ENCODE data around the gene TRAF3. TPM values are rescaled to one million over a fixed set of nuclear protein-coding genes. Genes with fewer than 3 reads are reported as not detected.
A peak's percentile ranks its signal among the peaks of the same experiment; 100 is the strongest.
"Not testable (repeated sequence)": the region's sequence is repeated elsewhere in the genome, so short reads cannot be mapped to it uniquely, and the experiment has no call there.

TRAF3 gene
- total RNA-seq, 2 donors from 2014 or later = 14.5 to 28.7 TPM

DNA sequence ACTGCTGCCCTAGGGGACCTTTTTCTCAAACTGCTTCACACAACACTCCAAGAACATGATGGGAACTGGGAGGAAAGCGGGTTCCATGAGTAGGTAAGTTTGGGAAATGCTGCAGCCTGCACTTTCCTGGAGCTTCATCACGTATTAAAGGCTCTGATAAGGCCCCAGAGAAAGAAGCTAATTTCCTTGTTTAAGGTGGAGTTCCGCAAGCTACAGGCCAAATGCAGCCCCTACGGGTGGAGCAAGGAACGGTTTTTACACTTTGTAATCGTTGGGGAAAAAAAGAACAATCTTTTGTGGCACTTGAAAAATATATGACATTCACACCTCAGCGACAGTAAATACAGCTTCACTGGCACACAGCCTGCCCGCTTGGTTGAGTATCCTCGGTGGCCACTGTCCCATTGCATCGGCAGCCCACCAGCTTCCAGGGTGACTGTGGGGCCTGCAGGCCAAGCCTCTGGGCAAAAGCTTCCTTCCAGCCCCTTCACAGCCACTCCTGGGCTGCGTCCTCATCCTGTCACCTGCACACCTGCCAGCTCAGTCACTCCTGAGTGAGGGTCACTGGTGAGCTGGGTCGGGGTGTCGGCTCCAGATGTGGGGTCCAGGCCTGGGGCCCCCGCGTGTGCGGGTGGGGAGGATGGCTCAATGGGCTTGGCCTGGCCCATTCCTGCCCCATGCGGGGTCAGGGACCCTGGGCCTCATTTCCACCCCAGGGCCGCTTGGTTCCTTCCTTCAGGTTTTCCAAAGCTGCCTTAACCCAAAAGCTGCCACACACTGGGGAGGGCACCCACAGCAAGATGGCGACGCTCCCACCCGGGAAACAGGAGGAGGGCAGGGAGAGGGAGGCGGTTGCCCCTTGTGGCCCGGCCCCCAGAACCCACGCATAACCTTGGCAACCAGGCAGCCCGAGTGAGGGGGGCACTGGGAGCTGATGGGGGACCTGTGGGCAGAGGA, 147.7 kb downstream of the TRAF3 start:
- DNase-seq (ENCODE audit: low spot score) (no peak), ATAC-seq (ENCODE audit: insufficient number of reproducible peaks, low FRiP score, low read depth) (no peak)

DNA sequence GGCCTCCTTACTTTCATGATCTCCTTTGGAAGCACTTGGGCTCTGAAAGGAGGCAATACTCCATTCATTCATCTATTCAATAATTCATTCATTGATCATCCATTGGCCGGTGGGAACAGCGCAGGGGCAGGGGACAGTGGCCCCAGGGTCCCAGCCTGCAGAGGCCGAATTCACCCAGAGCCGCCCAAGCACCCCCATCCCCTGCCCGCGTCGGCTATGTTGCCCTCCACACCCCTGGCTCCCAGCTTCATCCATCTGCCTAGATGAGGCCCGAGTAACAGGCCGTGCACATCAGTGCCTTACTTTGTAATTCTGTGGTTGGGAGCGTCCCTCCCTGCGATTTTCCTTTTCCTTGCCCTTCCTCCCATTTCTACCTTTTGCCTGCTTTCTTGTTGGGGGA, 148.4 kb downstream of the TRAF3 start:
- no peak for ATAC-seq (ENCODE audit: insufficient number of reproducible peaks, low FRiP score, low read depth)
- DNase-seq (ENCODE audit: low spot score) = no peak
- Histone ChIP-seq H3K36me3 (no peaks in the 10 kb centered on the region), H3K27me3 (replicated peaks; ENCODE audit: insufficient read depth) (peaks cover 6% of the 10 kb centered on the region), H3K9me3 (no peaks in the 10 kb centered on the region), H3K4me1 (ENCODE audit: control insufficient read depth in 1 of 2, low read depth in 2 of 2) (peaks cover 23 to 35% of the 10 kb centered on the region in 2 donors), H3K27ac (no peak overlapping the region), H3K4me3 (no peak overlapping the region)
- TF ChIP-seq, protein P1, sequence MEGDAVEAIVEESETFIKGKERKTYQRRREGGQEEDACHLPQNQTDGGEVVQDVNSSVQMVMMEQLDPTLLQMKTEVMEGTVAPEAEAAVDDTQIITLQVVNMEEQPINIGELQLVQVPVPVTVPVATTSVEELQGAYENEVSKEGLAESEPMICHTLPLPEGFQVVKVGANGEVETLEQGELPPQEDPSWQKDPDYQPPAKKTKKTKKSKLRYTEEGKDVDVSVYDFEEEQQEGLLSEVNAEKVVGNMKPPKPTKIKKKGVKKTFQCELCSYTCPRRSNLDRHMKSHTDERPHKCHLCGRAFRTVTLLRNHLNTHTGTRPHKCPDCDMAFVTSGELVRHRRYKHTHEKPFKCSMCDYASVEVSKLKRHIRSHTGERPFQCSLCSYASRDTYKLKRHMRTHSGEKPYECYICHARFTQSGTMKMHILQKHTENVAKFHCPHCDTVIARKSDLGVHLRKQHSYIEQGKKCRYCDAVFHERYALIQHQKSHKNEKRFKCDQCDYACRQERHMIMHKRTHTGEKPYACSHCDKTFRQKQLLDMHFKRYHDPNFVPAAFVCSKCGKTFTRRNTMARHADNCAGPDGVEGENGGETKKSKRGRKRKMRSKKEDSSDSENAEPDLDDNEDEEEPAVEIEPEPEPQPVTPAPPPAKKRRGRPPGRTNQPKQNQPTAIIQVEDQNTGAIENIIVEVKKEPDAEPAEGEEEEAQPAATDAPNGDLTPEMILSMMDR (IDR thresholded peaks at IDR 0.05) = no peak

More for the DNA sequence above, 147.7 kb downstream of the TRAF3 start:
- H3K27me3 ChIP-seq (replicated peaks; ENCODE audit: insufficient read depth) = no peaks in the 10 kb centered on the region
- H3K4me1 ChIP-seq (ENCODE audit: control insufficient read depth in 1 of 2, low read depth in 2 of 2) = peaks cover 18 to 28% of the 10 kb centered on the region in 2 donors
- no peak overlapping the region for H3K27ac ChIP-seq
- H3K4me3 ChIP-seq = no peak overlapping the region
- no peaks in the 10 kb centered on the region for H3K9me3 ChIP-seq
- TF ChIP-seq, protein P1 (IDR thresholded peaks at IDR 0.05) = no peak
- H3K36me3 ChIP-seq = no peaks in the 10 kb centered on the region

DNA sequence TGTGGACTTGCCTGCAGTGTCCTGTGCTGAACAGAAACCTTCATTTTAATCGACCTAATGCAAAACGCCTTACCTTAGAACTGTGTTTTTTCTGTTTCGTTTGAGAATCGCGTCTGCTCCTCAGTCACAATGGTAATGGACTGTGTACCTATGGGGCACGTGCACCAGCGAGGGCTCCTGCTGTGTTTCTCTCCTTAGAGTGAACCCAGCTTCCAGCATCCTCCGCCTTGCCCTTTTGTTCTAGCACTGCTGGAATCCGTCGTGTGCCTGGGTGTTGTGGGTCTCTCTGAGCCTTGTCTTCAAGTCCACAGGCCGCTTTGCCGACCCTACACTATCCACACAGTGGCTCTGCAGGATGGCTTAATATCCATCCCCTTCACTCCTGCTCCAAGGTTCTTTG, 148.9 kb downstream of the TRAF3 start:
- no peak overlapping the region for H3K4me3 ChIP-seq
- peaks cover 8% of the 10 kb centered on the region for H3K27me3 ChIP-seq (replicated peaks; ENCODE audit: insufficient read depth)
- H3K9me3 ChIP-seq = no peaks in the 10 kb centered on the region
- ATAC-seq (ENCODE audit: insufficient number of reproducible peaks, low FRiP score, low read depth) (no peak), DNase-seq (ENCODE audit: low spot score) (no peak)
- TF ChIP-seq, protein P1 (IDR thresholded peaks at IDR 0.05) = no peak
- H3K4me1 ChIP-seq (ENCODE audit: control insufficient read depth in 1 of 2, low read depth in 2 of 2) = peaks cover 23 to 37% of the 10 kb centered on the region in 2 donors
- H3K36me3 ChIP-seq = no peaks in the 10 kb centered on the region
- no peak overlapping the region for H3K27ac ChIP-seq

DNA sequence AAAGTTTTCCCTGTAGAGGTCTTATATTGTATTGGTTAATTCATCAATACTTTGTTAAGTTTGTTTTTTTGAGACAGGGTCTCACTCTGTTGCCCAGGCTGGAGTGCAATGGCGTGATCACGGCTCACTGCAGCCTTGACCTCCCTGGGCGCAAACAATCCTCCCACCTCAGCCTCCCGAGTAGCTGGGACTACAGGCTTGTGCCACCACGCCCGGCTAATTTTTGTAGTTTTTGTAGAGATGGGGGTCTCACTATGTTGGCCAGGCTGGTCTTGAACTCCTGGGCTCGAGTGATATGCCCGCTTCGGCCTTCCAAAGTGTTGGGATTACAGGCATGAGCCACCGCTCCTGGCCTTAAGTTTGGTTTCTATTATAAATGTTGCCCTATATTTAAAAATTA, 149.6 kb downstream of the TRAF3 start:
- not testable (repeated sequence) for H3K27me3 ChIP-seq (replicated peaks; ENCODE audit: insufficient read depth); H3K4me3 ChIP-seq; H3K27ac ChIP-seq; H3K9me3 ChIP-seq; H3K36me3 ChIP-seq; ATAC-seq (ENCODE audit: insufficient number of reproducible peaks, low FRiP score, low read depth); DNase-seq (ENCODE audit: low spot score)
- H3K4me1 ChIP-seq (ENCODE audit: control insufficient read depth in 1 of 2, low read depth in 2 of 2) = peaks cover 23 to 37% of the 10 kb centered on the region in 2 donors

DNA sequence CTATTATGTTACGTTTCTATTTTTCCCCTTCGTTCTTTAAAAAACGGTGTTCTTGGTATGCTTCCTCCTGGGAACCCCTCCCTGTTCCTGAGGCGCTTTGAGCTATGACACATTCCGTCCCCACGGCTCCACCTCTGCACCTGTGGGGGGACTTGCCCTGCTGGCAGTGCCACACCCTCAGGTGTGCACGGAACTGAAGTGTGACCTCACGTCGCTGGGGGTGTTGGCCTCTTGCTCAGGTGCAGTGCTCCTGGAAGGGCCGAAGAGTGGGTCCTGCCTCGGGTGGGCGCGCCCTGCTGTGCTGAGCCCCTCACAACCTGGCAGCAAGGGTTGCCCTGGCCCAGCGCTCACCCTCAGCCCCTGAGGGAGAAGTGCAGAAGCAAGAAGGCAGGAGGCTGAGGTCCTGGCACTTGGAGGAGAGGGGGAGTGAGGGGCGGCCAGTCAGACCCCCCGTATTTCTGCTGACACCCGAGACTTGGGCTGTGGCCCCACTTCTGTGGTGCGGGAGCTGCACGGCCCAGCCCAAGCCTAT, 150.2 kb downstream of the TRAF3 start:
- Histone ChIP-seq H3K27ac (no peak overlapping the region), H3K9me3 (no peaks in the 10 kb centered on the region), H3K36me3 (no peaks in the 10 kb centered on the region), H3K4me1 (ENCODE audit: control insufficient read depth in 1 of 2, low read depth in 2 of 2) (peaks cover 23 to 37% of the 10 kb centered on the region in 2 donors), H3K4me3 (peak overlapping the region; percentile 69), H3K27me3 (replicated peaks; ENCODE audit: insufficient read depth) (peaks cover 8% of the 10 kb centered on the region)
- DNase-seq (ENCODE audit: low spot score) (no peak), ATAC-seq (ENCODE audit: insufficient number of reproducible peaks, low FRiP score, low read depth) (no peak)
- TF ChIP-seq, protein P1 (IDR thresholded peaks at IDR 0.05) = no peak
